ENCODE results near the gene LENG1.

LENG1 gene

GRCh38 chr19:54109651-54110050 is 49.9 kb downstream of the LENG1 start:
- DNase-seq (ENCODE audit: low spot score), result no peak

GRCh38 chr19:54108496-54108895 is 51.0 kb downstream of the LENG1 start:
- no peak for DNase-seq (ENCODE audit: low spot score)

- DNase-seq (ENCODE audit: low spot score), result no peak
Observed at GRCh38 chr19:54107876-54108490, 51.5 kb downstream of the LENG1 start.

DNA sequence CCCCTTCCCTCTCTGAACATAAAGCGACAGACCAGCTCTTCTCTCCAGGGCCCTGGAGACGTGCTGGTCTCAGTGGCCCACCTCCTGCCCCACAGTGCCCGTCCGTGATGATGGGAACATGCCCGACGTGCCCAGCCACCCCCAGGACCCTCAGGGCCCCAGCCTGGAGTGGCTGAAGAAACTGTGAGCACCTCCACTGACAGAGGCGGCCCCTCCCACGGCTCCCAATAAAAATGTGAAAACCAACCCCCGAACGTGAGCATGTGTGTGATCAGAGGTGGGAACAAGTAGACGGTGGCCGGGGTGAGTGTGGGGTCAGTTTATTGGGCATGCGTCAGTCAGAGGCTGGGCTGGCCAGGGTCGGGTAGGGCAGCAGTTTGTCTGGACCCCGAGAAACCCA is 52.8 kb downstream of the LENG1 start:
- no peak for DNase-seq (ENCODE audit: low spot score)

DNA sequence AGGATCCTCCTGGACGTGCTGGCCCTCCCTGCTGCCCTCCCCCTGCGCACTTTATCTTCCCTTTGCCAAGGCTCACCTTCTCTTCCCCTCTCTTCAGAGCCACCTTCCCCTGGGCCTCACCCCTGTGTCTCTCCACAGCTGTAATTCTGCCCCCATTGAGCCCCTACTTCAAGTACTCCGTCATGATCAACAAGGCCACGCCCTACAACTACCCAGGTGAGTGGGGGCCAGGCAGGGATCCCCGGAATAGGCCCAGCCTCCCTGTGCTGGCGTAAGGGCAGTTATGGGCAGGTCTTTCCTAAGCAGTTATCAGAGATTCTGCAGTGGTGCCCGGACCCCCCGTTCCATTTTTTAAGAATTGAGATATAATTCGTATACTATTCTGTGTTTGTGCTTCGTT is 53.7 kb downstream of the LENG1 start:
- DNase-seq (ENCODE audit: low spot score), result no peak

Measured in putamen (tissue), 1 donor.